Thoracic aorta (tissue), 2 donors: ENCODE measurements around the gene KCNK7. TPM values are rescaled to one million over a fixed set of nuclear protein-coding genes. Genes with fewer than 3 reads are reported as not detected.
A peak's percentile ranks its signal among the peaks of the same experiment; 100 is the strongest.

Source experiments
- ATAC-seq: fragments of 150-250 bp; one replicate; pipeline ENCODE4 v1.8.0; 2017; ENCODE audit warnings: low read depth; ENCODE audit not compliant: insufficient number of reproducible peaks, low FRiP score
- DNase-seq: peaks from one replicate; pipeline ENCODE4 v3.0.0-alpha.2; 2020; ENCODE audit warnings: low spot score
- H3K27ac ChIP-seq, 2 donors: fragments of 200-600 bp; sonication (generic); 1 replicate in 1 of 2; 2 replicates in 1 of 2; pipeline ENCODE4 v1.5.1; 2016; ENCODE audit warnings: mild to moderate bottlenecking in 2 of 2, moderate library complexity in 2 of 2
- H3K27me3 ChIP-seq: fragments of 200-600 bp; sonication (generic); replicated peaks from 2 replicates; pipeline ENCODE4 v1.6.0; 2016; ENCODE audit warnings: mild to moderate bottlenecking; ENCODE audit not compliant: insufficient read depth
- H3K36me3 ChIP-seq: fragments of 200-600 bp; sonication (generic); one replicate; pipeline ENCODE4 v1.5.1; 2016
- H3K4me1 ChIP-seq, 2 donors: fragments of 200-600 bp; sonication (generic); 1 replicate in 1 of 2; 2 replicates in 1 of 2; pipeline versions ENCODE4 v1.5.1 to v1.6.0; 2016; ENCODE audit warnings: low read depth in 2 of 2, mild to moderate bottlenecking in 1 of 2; ENCODE audit not compliant: control insufficient read depth in 1 of 2
- H3K4me3 ChIP-seq: fragments of 200-600 bp; sonication (generic); 2 replicates; pipeline ENCODE4 v1.5.1; 2016; ENCODE audit warnings: mild to moderate bottlenecking
- H3K9me3 ChIP-seq: fragments of 200-600 bp; sonication (generic); 2 replicates; pipeline ENCODE4 v1.5.1; 2016
- CTCF ChIP-seq: fragments of 200-600 bp; sonication (generic); IDR thresholded peaks from one replicate; pipeline ENCODE4 v1.5.1; 2019; ENCODE audit warnings: antibody characterized with exemption
- total RNA-seq, 2 donors: library from RNA; depleted of rRNA; stranded (reverse); fragments of >200 nt; gene quantifications; one replicate each; pipeline versions ENCODE4 v1.1.0 to v1.2.3, GENCODE V29; 2016

KCNK7 gene
- total RNA-seq, 2 donors from 2014 or later, result 0.95 TPM; not detected in 1

GRCh38 chr11:65558930-65559509 lies 36.6 kb downstream of the KCNK7 start:
- DNase-seq, result peak; percentile 41
- ATAC-seq, result peak; percentile 37
- Histone ChIP-seq H3K4me3 (peak overlapping the region; percentile 80), H3K4me1 (peaks cover 42 to 70% of the 10 kb centered on the region in 2 donors), H3K27ac (peak overlapping the region; percentile 96 to 99), H3K9me3 (no peaks in the 10 kb centered on the region), H3K27me3 (no peaks in the 10 kb centered on the region), H3K36me3 (no peaks in the 10 kb centered on the region)
- no peak for TF ChIP-seq CTCF

GRCh38 chr11:65558002-65558929 lies 37.3 kb downstream of the KCNK7 start, which contains the start of gene LTBP3:
TSS of gene LTBP3 (minus strand) at chr11:65558359. CDS start at chr11:65557959, 400 bp downstream.
- Histone ChIP-seq H3K4me3 (peak within 1 kb of the TSS; percentile 80), H3K4me1 (peaks cover 43 to 73% of the 10 kb centered on the region in 2 donors), H3K27me3 (no peaks in the 10 kb centered on the region), H3K36me3 (no peaks in the 10 kb centered on the region), H3K9me3 (no peaks in the 10 kb centered on the region), H3K27ac (peak within 1 kb of the TSS; percentile 96 to 99)
- TF ChIP-seq CTCF, result no peak
- DNase-seq (peak; percentile 40), ATAC-seq (peak; percentile 58)

- H3K27me3 ChIP-seq, result no peaks in the 10 kb centered on the region
- DNase-seq, result no peak
- peaks cover 43 to 73% of the 10 kb centered on the region in 2 donors for H3K4me1 ChIP-seq
- H3K27ac ChIP-seq, result peak overlapping the region; percentile 96 to 99
- H3K36me3 ChIP-seq, result no peaks in the 10 kb centered on the region
- ATAC-seq, result no peak
- no peak for TF ChIP-seq CTCF
- peak overlapping the region; percentile 80 for H3K4me3 ChIP-seq
- H3K9me3 ChIP-seq, result no peaks in the 10 kb centered on the region
Observed at GRCh38 chr11:65557280-65558001, 38.2 kb downstream of the KCNK7 start.

GRCh38 chr11:65556470-65557279 lies 38.9 kb downstream of the KCNK7 start:
- Histone ChIP-seq H3K4me1 (peaks cover 43 to 66% of the 10 kb centered on the region in 2 donors), H3K27me3 (no peaks in the 10 kb centered on the region), H3K36me3 (peaks cover 4% of the 10 kb centered on the region), H3K9me3 (no peaks in the 10 kb centered on the region), H3K4me3 (peak overlapping the region; percentile 80), H3K27ac (peak overlapping the region; percentile 96 to 99)
- no peak for TF ChIP-seq CTCF
- DNase-seq (no peak), ATAC-seq (no peak)
